Stomach (tissue), 4 donors: ENCODE results near the gene PARD3.

Source experiments
- EP300 ChIP-seq: sonication (generic); formaldehyde crosslinking; IDR thresholded peaks from one replicate; pipeline ENCODE4 v1.6.1; 2017; ENCODE audit warnings: antibody characterized with exemption
- POLR2A ChIP-seq, 4 donors: fragments of 450-650 bp; IDR thresholded peaks; one replicate each; pipeline ENCODE4 v1.6.1; 2016; ENCODE audit warnings: antibody characterized with exemption in 4 of 4, control low read depth in 2 of 4, mild to moderate bottlenecking in 1 of 4, moderate library complexity in 1 of 4
- POLR2AphosphoS5 ChIP-seq, 3 donors: sonication (generic); formaldehyde crosslinking; IDR thresholded peaks; one replicate each; pipeline ENCODE4 v1.6.1; 2016; ENCODE audit warnings: antibody characterized with exemption in 3 of 3

DNA sequence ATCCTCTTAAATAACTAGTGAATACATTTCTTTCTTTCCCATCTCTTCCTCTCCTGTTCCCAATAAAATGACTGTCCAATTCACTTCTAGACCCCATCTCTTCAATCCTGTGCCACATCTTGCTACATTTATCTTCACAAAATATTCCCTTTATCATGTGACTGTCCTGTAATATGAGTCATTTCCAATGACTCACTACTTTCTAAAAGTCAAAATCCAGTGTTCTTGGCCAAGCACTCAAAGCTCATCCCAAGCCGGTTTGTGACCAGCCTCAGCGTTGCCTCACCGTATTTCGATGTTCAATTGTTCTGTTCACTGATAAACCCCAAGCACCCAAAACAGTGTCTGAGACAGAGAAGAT, 104.7 kb downstream of the PARD3 start:
- TF ChIP-seq EP300 = no peak
- TF ChIP-seq POLR2A (IDR thresholded peaks at IDR 0.05) = no peak
- no peak for TF ChIP-seq POLR2AphosphoS5 (IDR thresholded peaks at IDR 0.05)
